H1 (cell line): ENCODE results near the gene FANCF. TPM values are rescaled to one million over a fixed set of nuclear protein-coding genes. Genes with fewer than 3 reads are reported as not detected.

ENCODE experiments used
- CTCF ChIA-PET: fragments of 300-600 bp; sonication (Branson Sonifier 250); formaldehyde crosslinking; loops from one replicate; lab custom pipeline; 2021; ENCODE audit not compliant: partially characterized antibody; lab: Charles Lee
- POLR2A ChIA-PET: fragments of 300-600 bp; sonication (Branson Sonifier 250); formaldehyde crosslinking; loops from one replicate; lab custom pipeline; 2021; ENCODE audit warnings: inconsistent platforms; ENCODE audit not compliant: partially characterized antibody; lab: Charles Lee
- DNase-seq, 2 experiments: peaks; one replicate each; pipeline versions ENCODE4 v3.0.0 to v3.0.0-alpha.2; 2010 to 2022; ENCODE audit warnings: low spot score in 2 of 2, low read depth in 1 of 2, mixed read lengths in 1 of 2
- FAIRE-seq: peaks from 2 replicates; lab custom pipeline; 2011; peaks lifted over from hg19 to GRCh38; lab: Jason Lieb, UNC
- H2AFZ ChIP-seq: 2 replicates; pipeline ENCODE4 v1.8.1; 2012; ENCODE audit warnings: low read length, inconsistent platforms
- H2AK5ac ChIP-seq: 2 replicates; pipeline ENCODE4 v1.6.1; 2013; ENCODE audit warnings: low read depth, low read length
- H2BK120ac ChIP-seq: replicated peaks from 2 replicates; pipeline ENCODE3; 2013; ENCODE audit warnings: low read depth, low read length, inconsistent platforms
- H2BK12ac ChIP-seq: 2 replicates; pipeline ENCODE4 v1.6.1; 2013; ENCODE audit warnings: low read depth, low read length
- H2BK15ac ChIP-seq: 2 replicates; pipeline ENCODE4 v1.6.1; 2013; ENCODE audit warnings: low read length
- H2BK20ac ChIP-seq: 2 replicates; pipeline ENCODE4 v1.6.1; 2013; ENCODE audit warnings: low read length
- H2BK5ac ChIP-seq: 2 replicates; pipeline ENCODE4 v1.6.1; 2013; ENCODE audit warnings: low read depth, low read length
- H3K14ac ChIP-seq: 2 replicates; pipeline ENCODE4 v1.6.1; 2013; ENCODE audit warnings: inconsistent platforms; ENCODE audit not compliant: insufficient read length
- H3K18ac ChIP-seq: 2 replicates; pipeline ENCODE4 v1.6.1; 2013; ENCODE audit warnings: low read length; ENCODE audit errors: extremely low read depth
- H3K23ac ChIP-seq: 2 replicates; pipeline ENCODE4 v1.6.1; 2013; ENCODE audit warnings: inconsistent platforms; ENCODE audit not compliant: insufficient read length
- H3K23me2 ChIP-seq: 2 replicates; pipeline ENCODE4 v1.6.1; 2013; ENCODE audit warnings: low read depth, low read length
- H3K27ac ChIP-seq: 2 replicates; pipeline ENCODE4 v1.6.1; 2011; ENCODE audit warnings: low read depth, low read length, inconsistent platforms
- H3K27me3 ChIP-seq, 4 experiments: replicated peaks in 1 of 4; 1 replicate in 1 of 4; 2 replicates in 3 of 4; pipeline versions ENCODE4 v1.6.1 to v1.8.1; 2011 to 2013; ENCODE audit warnings: low read length in 3 of 4, mild to moderate bottlenecking in 3 of 4, inconsistent platforms in 2 of 4, mixed read lengths in 2 of 4, moderate library complexity in 1 of 4; ENCODE audit not compliant: control insufficient read depth in 3 of 4, insufficient read depth in 3 of 4; ENCODE audit errors: extremely low read depth in 1 of 4
- H3K36me3 ChIP-seq, 4 experiments: 2 replicates each; pipeline versions ENCODE4 v1.6.1 to v1.8.1; 2011 to 2013; ENCODE audit warnings: mild to moderate bottlenecking in 4 of 4, low read length in 3 of 4, moderate library complexity in 2 of 4, control low read depth in 1 of 4, inconsistent platforms in 1 of 4; ENCODE audit not compliant: insufficient read depth in 4 of 4, control insufficient read depth in 2 of 4
- H3K4ac ChIP-seq: replicated peaks from 2 replicates; pipeline ENCODE3; 2013; ENCODE audit warnings: low read length, low read depth, mixed read lengths, inconsistent platforms; ENCODE audit not compliant: insufficient read length
- H3K4me1 ChIP-seq, 4 experiments: replicated peaks in 1 of 4; 1 replicate in 1 of 4; 2 replicates in 3 of 4; pipeline versions ENCODE4 v1.6.1 to v1.8.1; 2011 to 2013; ENCODE audit warnings: low read length in 3 of 4, inconsistent platforms in 2 of 4, mixed read lengths in 1 of 4; ENCODE audit not compliant: insufficient read depth in 4 of 4, control insufficient read depth in 3 of 4
- H3K4me2 ChIP-seq, 2 experiments: 2 replicates each; pipeline versions ENCODE4 v1.6.1 to v1.8.1; 2011 to 2013; ENCODE audit warnings: low read depth in 2 of 2, low read length in 2 of 2, control low read depth in 1 of 2, inconsistent platforms in 1 of 2, mild to moderate bottlenecking in 1 of 2; ENCODE audit not compliant: insufficient read depth in 1 of 2
- H3K4me3 ChIP-seq, 4 experiments: fragments of 200-600, 300-600 bp in 1 of 4; sonication (generic), shearing (Covaris generic), sonication (Bioruptor Twin) in 1 of 4; 2 replicates each; pipeline versions ENCODE4 v1.5.1 to v1.8.1; 2011 to 2016; ENCODE audit warnings: low read length in 4 of 4, low read depth in 3 of 4, control low read depth in 2 of 4, inconsistent platforms in 2 of 4, mild to moderate bottlenecking in 2 of 4, mixed read lengths in 1 of 4, moderate library complexity in 1 of 4; ENCODE audit not compliant: insufficient read depth in 2 of 4; ENCODE audit errors: extremely low read depth in 1 of 4
- H3K56ac ChIP-seq: replicated peaks from 2 replicates; pipeline ENCODE3; 2013; ENCODE audit warnings: low read depth, mild to moderate bottlenecking, mixed read lengths, low read length, inconsistent platforms; ENCODE audit not compliant: insufficient read length
- H3K79me1 ChIP-seq: 2 replicates; pipeline ENCODE4 v1.6.1; 2013; ENCODE audit warnings: low read depth, low read length, control low read depth
- H3K79me2 ChIP-seq, 2 experiments: 2 replicates each; pipeline versions ENCODE4 v1.6.1 to v1.8.1; 2012 to 2013; ENCODE audit warnings: low read length in 2 of 2, mild to moderate bottlenecking in 2 of 2, inconsistent platforms in 1 of 2; ENCODE audit not compliant: insufficient read depth in 2 of 2, control insufficient read depth in 1 of 2
- H3K9ac ChIP-seq, 4 experiments: replicated peaks in 1 of 4; 1 replicate in 1 of 4; 2 replicates in 3 of 4; pipeline versions ENCODE4 v1.6.1 to v1.8.1; 2011 to 2013; ENCODE audit warnings: low read depth in 3 of 4, low read length in 3 of 4, control low read depth in 2 of 4, mild to moderate bottlenecking in 2 of 4, moderate library complexity in 2 of 4, inconsistent platforms in 1 of 4; ENCODE audit errors: extremely low read depth in 1 of 4
- H3K9me3 ChIP-seq, 2 experiments: 2 replicates each; pipeline versions ENCODE4 v1.6.1 to v1.8.1; 2012 to 2013; ENCODE audit warnings: mild to moderate bottlenecking in 2 of 2, moderate library complexity in 2 of 2, control low read depth in 1 of 2, inconsistent platforms in 1 of 2, low read depth in 1 of 2, low read length in 1 of 2, mixed read lengths in 1 of 2; ENCODE audit not compliant: insufficient read depth in 2 of 2
- H4K20me1 ChIP-seq, 2 experiments: replicated peaks in 1 of 2; 2 replicates each; pipeline versions ENCODE3 to v1.8.1; 2011 to 2013; ENCODE audit warnings: inconsistent platforms in 2 of 2, low read length in 2 of 2, mild to moderate bottlenecking in 1 of 2; ENCODE audit not compliant: insufficient read depth in 2 of 2, control insufficient read depth in 1 of 2
- H4K5ac ChIP-seq: 2 replicates; pipeline ENCODE4 v1.6.1; 2013; ENCODE audit warnings: low read length, low read depth, mixed read lengths, inconsistent platforms; ENCODE audit not compliant: insufficient read length
- H4K8ac ChIP-seq: 2 replicates; pipeline ENCODE4 v1.8.0; 2013; ENCODE audit warnings: mild to moderate bottlenecking, moderate library complexity, low read length, inconsistent platforms; ENCODE audit not compliant: insufficient read depth; ENCODE audit errors: extremely low read depth
- H4K91ac ChIP-seq: replicated peaks from 2 replicates; pipeline ENCODE3; 2013; ENCODE audit warnings: low read length, mixed read lengths, inconsistent platforms; ENCODE audit not compliant: insufficient read length
- ASH2L ChIP-seq: fragments of 200-600, 300-600 bp; sonication (generic); IDR thresholded peaks from one replicate; pipeline ENCODE4 v1.7.1; 2017; ENCODE audit warnings: low read length
- ATF2 ChIP-seq: IDR thresholded peaks from 2 replicates; pipeline ENCODE4 v1.6.1; 2012; ENCODE audit warnings: low read length, inconsistent platforms
- BRCA1 ChIP-seq: IDR thresholded peaks from 2 replicates; pipeline ENCODE4 v1.6.1; 2012; ENCODE audit warnings: low read depth, low read length, improper control_type of control experiment
- CREB1 ChIP-seq: IDR thresholded peaks from 2 replicates; pipeline ENCODE4 v1.6.1; 2012; ENCODE audit warnings: inconsistent platforms
- CTCF ChIP-seq, 3 experiments: IDR thresholded peaks; 1 replicate in 2 of 3; 2 replicates in 1 of 3; pipeline versions ENCODE4 v1.5.1 to v1.6.1; 2011; ENCODE audit warnings: low read length in 3 of 3, mild to moderate bottlenecking in 3 of 3, inconsistent platforms in 2 of 3, low read depth in 1 of 3, moderate library complexity in 1 of 3; ENCODE audit not compliant: insufficient read depth in 1 of 3; ENCODE audit errors: control extremely low read depth in 1 of 3
- JUN ChIP-seq: IDR thresholded peaks from 2 replicates; pipeline ENCODE4 v1.6.1; 2011; ENCODE audit warnings: low read depth, mild to moderate bottlenecking, improper control_type of control experiment, low read length
- JUND ChIP-seq: IDR thresholded peaks from 2 replicates; pipeline ENCODE4 v1.6.1; 2011; ENCODE audit warnings: mild to moderate bottlenecking, improper control_type of control experiment, low read length
- POLR2A ChIP-seq, 2 experiments: IDR thresholded peaks; 1 replicate in 1 of 2; 2 replicates in 1 of 2; pipeline ENCODE4 v1.6.1; 2011; ENCODE audit warnings: low read depth in 2 of 2, low read length in 2 of 2, mild to moderate bottlenecking in 2 of 2; ENCODE audit errors: control extremely low read depth in 1 of 2
- RAD21 ChIP-seq, 2 experiments: IDR thresholded peaks in 1 of 2; conservative IDR thresholded peaks in 1 of 2; 2 replicates each; pipeline ENCODE4 v1.6.1; 2011; ENCODE audit warnings: low read depth in 2 of 2, low read length in 2 of 2, improper control_type of control experiment in 1 of 2, inconsistent platforms in 1 of 2, mild to moderate bottlenecking in 1 of 2, moderate library complexity in 1 of 2
- TAF1 ChIP-seq: IDR thresholded peaks from 2 replicates; pipeline ENCODE4 v1.6.1; 2011; ENCODE audit warnings: mild to moderate bottlenecking, low read depth, low read length
- TBP ChIP-seq: IDR thresholded peaks from 2 replicates; pipeline ENCODE4 v1.6.1; 2011; ENCODE audit warnings: low read depth, low read length, improper control_type of control experiment
- YY1 ChIP-seq: IDR thresholded peaks from 2 replicates; pipeline ENCODE4 v1.6.1; 2011; ENCODE audit warnings: low read depth, mild to moderate bottlenecking, low read length
- polyA plus RNA-seq, 7 experiments: library from polyadenylated mRNA; depleted of rRNA in 3 of 7; stranded (reverse) in 5 of 7; unstranded in 2 of 7; fragments of >200 nt in 5 of 7; fragments of 200-250 nt in 2 of 7; gene quantifications; 1 replicate in 5 of 7; 2 replicates in 1 of 7; 4 replicates in 1 of 7; pipeline versions ENCODE4 v1.2.1 to v1.2.3, GENCODE V29; 2011 to 2013; ENCODE audit warnings: missing spikeins in 2 of 7, mixed read lengths in 2 of 7
- total RNA-seq: library from RNA; stranded (reverse); fragmentation: NEBNext Ultra II Directional; extraction: Animal tissue kit (Norgen Biotek cat#: 25700); gene quantifications from 2 replicates; pipeline ENCODE4 v1.2.1, GENCODE V29; 2021
- TF ChIP-seq, protein P1 (sequence below): IDR thresholded peaks from 2 replicates; pipeline ENCODE4 v1.6.1; 2012; ENCODE audit warnings: inconsistent platforms

The FANCF gene
- total and polyA plus RNA-seq, 2 of the 8 experiments (the other 6 are each of a cell fraction or from before 2014, with no cell fraction given), result 10.0 to 29.4 TPM

GRCh38 chr11:22582151-22582410 lies 43.5 kb downstream of the FANCF start:
- Histone ChIP-seq H4K91ac (no peak overlapping the region), H2BK15ac (no peak overlapping the region), H3K36me3 (no peaks in the 10 kb centered on the region), H3K9ac (no peak overlapping the region), H3K4me2 (no peak overlapping the region), H3K18ac (no peak overlapping the region), H2AK5ac (no peak overlapping the region), H3K79me2 (no peaks in the 10 kb centered on the region), H3K14ac (no peak overlapping the region), H2BK12ac (no peak overlapping the region), H4K20me1 (no peaks in the 10 kb centered on the region), H2BK5ac (no peak overlapping the region), H4K5ac (no peak overlapping the region), H3K27ac (no peak overlapping the region), H3K9me3 (no peaks in the 10 kb centered on the region), H3K79me1 (no peaks in the 10 kb centered on the region), H4K8ac (no peak overlapping the region), H3K4me1 (no peaks in the 10 kb centered on the region), H3K23ac (no peak overlapping the region), H2BK120ac (no peak overlapping the region), H2AFZ (no peak overlapping the region), H3K23me2 (no peaks in the 10 kb centered on the region), H3K27me3 (no peaks in the 10 kb centered on the region), H2BK20ac (no peak overlapping the region), H3K56ac (no peak overlapping the region), H3K4ac (no peak overlapping the region), H3K4me3 (no peak overlapping the region)
- ChIA-PET CTCF (interaction anchor here (1.4 kb wide), 1 partner anchor 205 kb away, joined by 3 read pairs; no protein-coding TSS in a partner anchor), POLR2A (no interaction called here)
- DNase-seq (no peak), FAIRE-seq (no peak)
- TF ChIP-seq BRCA1, result no peak
- no peak for TF ChIP-seq ATF2
- TF ChIP-seq JUN, result no peak
- TF ChIP-seq TBP, result no peak
- no peak for TF ChIP-seq CREB1
- no peak for TF ChIP-seq POLR2A (IDR thresholded peaks at IDR 0.05; ENCODE audit: control extremely low read depth in 1 of 2, low read depth in 2 of 2, low read length in 2 of 2)
- TF ChIP-seq TAF1, result no peak
- no peak for TF ChIP-seq CTCF (IDR thresholded peaks at IDR 0.05; ENCODE audit: control extremely low read depth in 1 of 3, insufficient read depth in 1 of 3, low read depth in 1 of 3, low read length in 3 of 3)
- TF ChIP-seq ASH2L, result no peak
- TF ChIP-seq YY1, result no peak
- TF ChIP-seq JUND, result no peak
- TF ChIP-seq, protein P1, sequence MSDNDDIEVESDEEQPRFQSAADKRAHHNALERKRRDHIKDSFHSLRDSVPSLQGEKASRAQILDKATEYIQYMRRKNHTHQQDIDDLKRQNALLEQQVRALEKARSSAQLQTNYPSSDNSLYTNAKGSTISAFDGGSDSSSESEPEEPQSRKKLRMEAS, result no peak
- no peak for TF ChIP-seq RAD21 (IDR thresholded peaks at IDR 0.05 in 1 of 2, conservative IDR thresholded peaks at IDR 0.05 in 1 of 2; ENCODE audit: low read depth in 2 of 2, low read length in 2 of 2)
